Measurements from ENCODE around the gene TRIM38.
"Not testable (repeated sequence)": the region's sequence is repeated elsewhere in the genome, so short reads cannot be mapped to it uniquely, and the experiment has no call there.

Gene TRIM38

GRCh38 chr6:25992413-25993340, 30.1 kb downstream of the TRIM38 start:
- Histone ChIP-seq H2AFZ (ENCODE audit: low read length) (peak overlapping the region; percentile 92), H3K9me2 (replicated peaks; ENCODE audit: low read depth, low read length) (no peaks in the 10 kb centered on the region), H3K4me2 (ENCODE audit: low read depth, low read length, poor library complexity, severe bottlenecking) (peak overlapping the region; percentile 85), H3K9ac (ENCODE audit: low read depth, low read length, poor library complexity, severe bottlenecking) (peak overlapping the region; percentile 97), H3K79me2 (ENCODE audit: insufficient read depth, low read length) (peaks cover 4% of the 10 kb centered on the region; the same call in 1 of the 2 replicates), H3F3A (ENCODE audit: low read depth) (no peaks in the 10 kb centered on the region), H3K9me3 (ENCODE audit: insufficient read depth, low read depth, low read length) (no peaks in the 10 kb centered on the region), H4K20me1 (ENCODE audit: insufficient read depth, low read length, poor library complexity, severe bottlenecking) (no peaks in the 10 kb centered on the region), H3K27me3 (ENCODE audit: insufficient read depth, low read length, poor library complexity, severe bottlenecking) (no peaks in the 10 kb centered on the region), H3K4me1 (ENCODE audit: insufficient read depth, low read length, poor library complexity, severe bottlenecking) (peaks cover 37% of the 10 kb centered on the region), H3K36me3 (ENCODE audit: insufficient read depth, low read length) (no peaks in the 10 kb centered on the region), H3K4me3 (ENCODE audit: low read length, poor library complexity, severe bottlenecking) (peak overlapping the region; percentile 97)
- TF ChIP-seq EZH2phosphoT487 (IDR thresholded peaks at IDR 0.05; ENCODE audit: borderline replicate concordance) (no peak), CTCF (conservative IDR thresholded peaks at IDR 0.05; ENCODE audit: low read length) (peak; percentile 99)

- H3K79me2 ChIP-seq (ENCODE audit: insufficient read depth, low read length); H3K27me3 ChIP-seq (ENCODE audit: insufficient read depth, low read length, poor library complexity, severe bottlenecking); H3K36me3 ChIP-seq (ENCODE audit: insufficient read depth, low read length); H3F3A ChIP-seq (ENCODE audit: low read depth); H3K9me3 ChIP-seq (ENCODE audit: insufficient read depth, low read depth, low read length); H4K20me1 ChIP-seq (ENCODE audit: insufficient read depth, low read length, poor library complexity, severe bottlenecking); H3K9me2 ChIP-seq (replicated peaks; ENCODE audit: low read depth, low read length): not testable (repeated sequence)
- H3K4me1 ChIP-seq (ENCODE audit: insufficient read depth, low read length, poor library complexity, severe bottlenecking) = peaks cover 37% of the 10 kb centered on the region
- H3K4me2 ChIP-seq (ENCODE audit: low read depth, low read length, poor library complexity, severe bottlenecking) = peak overlapping the region; percentile 72
- peak overlapping the region; percentile 97 for H3K9ac ChIP-seq (ENCODE audit: low read depth, low read length, poor library complexity, severe bottlenecking)
- H3K4me3 ChIP-seq (ENCODE audit: low read length, poor library complexity, severe bottlenecking) = peak overlapping the region; percentile 97
- peak overlapping the region; percentile 86 for H2AFZ ChIP-seq (ENCODE audit: low read length)
Measured at GRCh38 chr6:25993341-25993684, 30.7 kb downstream of the TRIM38 start.

GRCh38 chr6:25995507-25995906, 32.9 kb downstream of the TRIM38 start:
- peak overlapping the region; percentile 22 for H3K4me3 ChIP-seq (ENCODE audit: low read length, poor library complexity, severe bottlenecking)
- no peak overlapping the region for H3K9ac ChIP-seq (ENCODE audit: low read depth, low read length, poor library complexity, severe bottlenecking)
- H4K20me1 ChIP-seq (ENCODE audit: insufficient read depth, low read length, poor library complexity, severe bottlenecking) = no peaks in the 10 kb centered on the region
- no peaks in the 10 kb centered on the region for H3F3A ChIP-seq (ENCODE audit: low read depth)
- H3K4me2 ChIP-seq (ENCODE audit: low read depth, low read length, poor library complexity, severe bottlenecking) = peak overlapping the region; percentile 72
- peaks cover 4% of the 10 kb centered on the region; the same call in 1 of the 2 replicates for H3K79me2 ChIP-seq (ENCODE audit: insufficient read depth, low read length)
- H3K4me1 ChIP-seq (ENCODE audit: insufficient read depth, low read length, poor library complexity, severe bottlenecking) = peaks cover 37% of the 10 kb centered on the region
- no peaks in the 10 kb centered on the region for H3K36me3 ChIP-seq (ENCODE audit: insufficient read depth, low read length)
- TF ChIP-seq CTCF (conservative IDR thresholded peaks at IDR 0.05; ENCODE audit: low read length) (no peak), EZH2phosphoT487 (IDR thresholded peaks at IDR 0.05; ENCODE audit: borderline replicate concordance) (no peak)
- no peaks in the 10 kb centered on the region for H3K27me3 ChIP-seq (ENCODE audit: insufficient read depth, low read length, poor library complexity, severe bottlenecking)
- no peaks in the 10 kb centered on the region for H3K9me2 ChIP-seq (replicated peaks; ENCODE audit: low read depth, low read length)
- 0 out of 2 replicates have a peak overlapping the region, but pooled peaks have one; percentile 1 for H2AFZ ChIP-seq (ENCODE audit: low read length)
- no peaks in the 10 kb centered on the region for H3K9me3 ChIP-seq (ENCODE audit: insufficient read depth, low read depth, low read length)

Data from Loucy (cell line).